ENCODE data around the gene ALOX12.

DNA sequence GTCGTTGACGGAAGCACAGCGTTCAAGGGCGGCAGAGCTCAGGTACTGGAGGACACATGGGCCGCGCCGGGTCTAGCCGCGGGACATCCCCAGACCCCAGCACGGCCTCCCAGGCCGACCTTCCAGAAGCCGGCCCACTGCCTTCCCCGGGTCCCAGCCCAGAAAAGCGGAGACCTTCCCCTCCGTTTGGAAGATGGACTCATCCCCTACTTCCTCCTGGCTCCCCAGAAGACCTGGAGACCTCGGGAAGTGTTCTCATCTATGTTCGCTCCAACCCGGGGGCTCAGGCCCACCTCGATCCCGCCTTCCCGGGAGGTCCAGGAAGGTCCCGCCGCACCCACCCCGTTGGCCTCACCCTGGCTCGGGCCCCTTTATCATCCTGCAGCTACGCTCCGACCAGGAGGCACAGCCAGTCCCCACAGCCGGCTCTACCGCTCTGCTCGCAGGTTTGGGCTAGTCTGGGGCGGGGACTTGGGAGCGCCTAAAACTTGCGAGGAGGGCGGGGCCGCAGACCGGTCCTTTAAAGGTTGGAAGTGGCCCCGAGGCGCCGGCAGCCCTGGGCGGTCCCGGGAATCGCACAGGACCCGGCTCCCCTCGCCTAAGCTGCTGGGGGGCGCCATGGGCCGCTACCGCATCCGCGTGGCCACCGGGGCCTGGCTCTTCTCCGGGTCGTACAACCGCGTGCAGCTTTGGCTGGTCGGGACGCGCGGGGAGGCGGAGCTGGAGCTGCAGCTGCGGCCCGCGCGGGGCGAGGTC, at the start of gene ALOX12:
- TF ChIP-seq, protein P1, sequence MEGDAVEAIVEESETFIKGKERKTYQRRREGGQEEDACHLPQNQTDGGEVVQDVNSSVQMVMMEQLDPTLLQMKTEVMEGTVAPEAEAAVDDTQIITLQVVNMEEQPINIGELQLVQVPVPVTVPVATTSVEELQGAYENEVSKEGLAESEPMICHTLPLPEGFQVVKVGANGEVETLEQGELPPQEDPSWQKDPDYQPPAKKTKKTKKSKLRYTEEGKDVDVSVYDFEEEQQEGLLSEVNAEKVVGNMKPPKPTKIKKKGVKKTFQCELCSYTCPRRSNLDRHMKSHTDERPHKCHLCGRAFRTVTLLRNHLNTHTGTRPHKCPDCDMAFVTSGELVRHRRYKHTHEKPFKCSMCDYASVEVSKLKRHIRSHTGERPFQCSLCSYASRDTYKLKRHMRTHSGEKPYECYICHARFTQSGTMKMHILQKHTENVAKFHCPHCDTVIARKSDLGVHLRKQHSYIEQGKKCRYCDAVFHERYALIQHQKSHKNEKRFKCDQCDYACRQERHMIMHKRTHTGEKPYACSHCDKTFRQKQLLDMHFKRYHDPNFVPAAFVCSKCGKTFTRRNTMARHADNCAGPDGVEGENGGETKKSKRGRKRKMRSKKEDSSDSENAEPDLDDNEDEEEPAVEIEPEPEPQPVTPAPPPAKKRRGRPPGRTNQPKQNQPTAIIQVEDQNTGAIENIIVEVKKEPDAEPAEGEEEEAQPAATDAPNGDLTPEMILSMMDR (conservative IDR thresholded peaks at IDR 0.05; ENCODE audit: low read length): no peak
- no peak for TF ChIP-seq EZH2phosphoT487 (IDR thresholded peaks at IDR 0.05; ENCODE audit: borderline replicate concordance)

All from Loucy (cell line).